ENCODE results near the gene E2F6. TPM values are rescaled to one million over a fixed set of nuclear protein-coding genes. Genes with fewer than 3 reads are reported as not detected.
A peak's percentile ranks its signal among the peaks of the same experiment; 100 is the strongest.

Gene E2F6
- total RNA-seq, 1 experiment from 2014 or later, result 16.1 TPM

- Mint-ChIP-seq H3K27me3 (ENCODE audit: insufficient read depth, unreplicated experiment) (no peaks in the 10 kb centered on the region), H3K36me3 (ENCODE audit: insufficient read depth, unreplicated experiment) (no peaks in the 10 kb centered on the region), H3K4me1 (ENCODE audit: insufficient read depth, unreplicated experiment) (no peaks in the 10 kb centered on the region), H3K9me3 (ENCODE audit: unreplicated experiment) (peaks cover 5% of the 10 kb centered on the region), H3K4me3 (ENCODE audit: unreplicated experiment) (no peak overlapping the region), H3K27ac (ENCODE audit: low read depth, unreplicated experiment) (no peak overlapping the region)
- no TSS peak for BruUV-seq (replicated peaks)
- intact Hi-C loops (cut with micrococcal nuclease), result no loop called here
- no peak for TF ChIP-seq CTCF (IDR thresholded peaks at IDR 0.05; ENCODE audit: unreplicated experiment)
- no peak for DNase-seq (ENCODE audit: unreplicated experiment)
- ChIA-PET POLR2A (no interaction called here), CTCF (interaction anchor here (0.7 kb wide), 1 partner anchor 1100 kb away, joined by 3 read pairs; no protein-coding TSS in a partner anchor)
Measured at GRCh38 chr2:11420671-11421070, 45.3 kb downstream of the E2F6 start.

- Mint-ChIP-seq H3K36me3 (ENCODE audit: insufficient read depth, unreplicated experiment) (no peaks in the 10 kb centered on the region), H3K4me3 (ENCODE audit: unreplicated experiment) (no peak overlapping the region), H3K9me3 (ENCODE audit: unreplicated experiment) (peaks cover 5% of the 10 kb centered on the region), H3K4me1 (ENCODE audit: insufficient read depth, unreplicated experiment) (no peaks in the 10 kb centered on the region), H3K27me3 (ENCODE audit: insufficient read depth, unreplicated experiment) (no peaks in the 10 kb centered on the region), H3K27ac (ENCODE audit: low read depth, unreplicated experiment) (no peak overlapping the region)
- no peak for TF ChIP-seq CTCF (IDR thresholded peaks at IDR 0.05; ENCODE audit: unreplicated experiment)
- no TSS peak for BruUV-seq (replicated peaks)
- CTCF ChIA-PET, result interaction anchor here (0.7 kb wide), 1 partner anchor 1100 kb away, joined by 3 read pairs; no protein-coding TSS in a partner anchor
- intact Hi-C loops (cut with micrococcal nuclease), result no loop called here
- DNase-seq (ENCODE audit: unreplicated experiment), result no peak
- POLR2A ChIA-PET, result no interaction called here
Measured at GRCh38 chr2:11420190-11420589, 45.8 kb downstream of the E2F6 start.

GRCh38 chr2:11419781-11420180 lies 46.2 kb downstream of the E2F6 start:
- no peak for TF ChIP-seq CTCF (IDR thresholded peaks at IDR 0.05; ENCODE audit: unreplicated experiment)
- DNase-seq (ENCODE audit: unreplicated experiment), result no peak
- BruUV-seq (replicated peaks), result no TSS peak
- CTCF ChIA-PET, result interaction anchor here (0.7 kb wide), 1 partner anchor 163 kb away, joined by 5 read pairs; no protein-coding TSS in a partner anchor
- Mint-ChIP-seq H3K4me1 (ENCODE audit: insufficient read depth, unreplicated experiment) (peaks cover under 1% of the 10 kb centered on the region), H3K27ac (ENCODE audit: low read depth, unreplicated experiment) (no peak overlapping the region), H3K36me3 (ENCODE audit: insufficient read depth, unreplicated experiment) (no peaks in the 10 kb centered on the region), H3K27me3 (ENCODE audit: insufficient read depth, unreplicated experiment) (no peaks in the 10 kb centered on the region), H3K9me3 (ENCODE audit: unreplicated experiment) (peaks cover 5% of the 10 kb centered on the region), H3K4me3 (ENCODE audit: unreplicated experiment) (no peak overlapping the region)
- POLR2A ChIA-PET, result no interaction called here
- intact Hi-C loops (cut with micrococcal nuclease), result no loop called here

GRCh38 chr2:11417946-11418585 lies 47.9 kb downstream of the E2F6 start:
- Mint-ChIP-seq H3K9me3 (ENCODE audit: unreplicated experiment) (peaks cover 5% of the 10 kb centered on the region), H3K36me3 (ENCODE audit: insufficient read depth, unreplicated experiment) (no peaks in the 10 kb centered on the region), H3K27ac (ENCODE audit: low read depth, unreplicated experiment) (no peak overlapping the region), H3K4me1 (ENCODE audit: insufficient read depth, unreplicated experiment) (peaks cover 6% of the 10 kb centered on the region), H3K4me3 (ENCODE audit: unreplicated experiment) (no peak overlapping the region), H3K27me3 (ENCODE audit: insufficient read depth, unreplicated experiment) (no peaks in the 10 kb centered on the region)
- TF ChIP-seq CTCF (IDR thresholded peaks at IDR 0.05; ENCODE audit: unreplicated experiment), result peak; percentile 21
- peak; percentile 30 for DNase-seq (ENCODE audit: unreplicated experiment)
- CTCF ChIA-PET, result interaction anchor here (0.7 to 2.0 kb wide), 10 partner anchors 9 to 285 kb away, joined by 3 to 8 read pairs (median 4); a partner anchor contains a TSS
- intact Hi-C loops (cut with micrococcal nuclease), result no loop called here
- POLR2A ChIA-PET, result no interaction called here
- no TSS peak for BruUV-seq (replicated peaks)
